Upper lobe of left lung (tissue), 4 donors: Measurements from ENCODE around the gene SDK2.

ENCODE experiments used
- POLR2A ChIP-seq, 4 donors: fragments of 450-650 bp; IDR thresholded peaks; one replicate each; pipeline ENCODE4 v1.5.1; 2016 to 2017; ENCODE audit warnings: antibody characterized with exemption in 4 of 4, mild to moderate bottlenecking in 2 of 4
- POLR2AphosphoS5 ChIP-seq, 2 donors: sonication (generic); formaldehyde crosslinking; IDR thresholded peaks; one replicate each; pipeline ENCODE4 v1.5.1; 2017; ENCODE audit warnings: antibody characterized with exemption in 2 of 2
- TF ChIP-seq, protein P1 (sequence below), 6 experiments: fragments of 450-650 bp in 4 of 6; fragments of 200-600 bp in 2 of 6; sonication (generic) in 2 of 6; IDR thresholded peaks; one replicate each; pipeline ENCODE4 v1.5.1; 2016 to 2019; ENCODE audit warnings: antibody characterized with exemption in 6 of 6

DNA sequence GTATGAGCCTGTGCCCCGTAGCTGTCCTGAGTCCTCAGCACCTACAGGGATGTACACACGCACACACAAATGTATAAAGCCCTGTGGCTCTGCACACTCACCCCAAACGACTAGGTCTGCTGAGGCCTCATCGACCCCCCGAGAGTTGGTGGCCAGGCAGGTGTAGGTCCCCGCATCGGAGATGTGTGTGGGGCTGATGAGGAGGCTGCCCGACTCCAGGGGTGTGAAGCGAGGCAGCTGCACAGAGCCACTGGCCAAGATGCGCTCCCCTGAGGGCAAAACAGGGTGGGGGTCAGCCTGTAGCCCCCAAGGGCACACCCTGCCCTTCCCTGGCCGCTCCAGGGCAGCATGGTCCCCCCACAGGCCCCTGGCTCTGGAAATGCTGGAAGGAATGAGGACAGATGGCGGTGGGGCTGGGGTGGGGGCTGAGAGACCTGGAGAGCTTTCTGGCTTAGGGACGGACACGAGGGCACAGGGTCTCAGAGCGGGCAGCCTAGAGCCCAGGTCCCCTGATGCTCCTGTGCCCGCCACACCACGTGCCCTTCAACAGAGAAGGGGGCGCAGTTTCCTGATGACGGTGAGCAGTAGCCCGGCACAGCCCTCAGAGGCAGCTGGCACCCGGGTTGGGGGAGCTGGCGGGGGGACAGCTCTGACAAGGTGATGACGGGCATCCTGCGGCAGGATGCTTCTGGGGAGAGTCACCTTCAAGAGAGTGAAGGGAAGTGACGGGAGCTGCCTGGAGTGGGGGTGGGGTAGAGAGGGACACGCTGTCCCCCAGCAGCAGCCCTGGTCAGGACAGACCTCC is 212.6 kb downstream of the SDK2 start:
- TF ChIP-seq, protein P1, sequence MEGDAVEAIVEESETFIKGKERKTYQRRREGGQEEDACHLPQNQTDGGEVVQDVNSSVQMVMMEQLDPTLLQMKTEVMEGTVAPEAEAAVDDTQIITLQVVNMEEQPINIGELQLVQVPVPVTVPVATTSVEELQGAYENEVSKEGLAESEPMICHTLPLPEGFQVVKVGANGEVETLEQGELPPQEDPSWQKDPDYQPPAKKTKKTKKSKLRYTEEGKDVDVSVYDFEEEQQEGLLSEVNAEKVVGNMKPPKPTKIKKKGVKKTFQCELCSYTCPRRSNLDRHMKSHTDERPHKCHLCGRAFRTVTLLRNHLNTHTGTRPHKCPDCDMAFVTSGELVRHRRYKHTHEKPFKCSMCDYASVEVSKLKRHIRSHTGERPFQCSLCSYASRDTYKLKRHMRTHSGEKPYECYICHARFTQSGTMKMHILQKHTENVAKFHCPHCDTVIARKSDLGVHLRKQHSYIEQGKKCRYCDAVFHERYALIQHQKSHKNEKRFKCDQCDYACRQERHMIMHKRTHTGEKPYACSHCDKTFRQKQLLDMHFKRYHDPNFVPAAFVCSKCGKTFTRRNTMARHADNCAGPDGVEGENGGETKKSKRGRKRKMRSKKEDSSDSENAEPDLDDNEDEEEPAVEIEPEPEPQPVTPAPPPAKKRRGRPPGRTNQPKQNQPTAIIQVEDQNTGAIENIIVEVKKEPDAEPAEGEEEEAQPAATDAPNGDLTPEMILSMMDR (IDR thresholded peaks at IDR 0.05): no peak
- no peak for TF ChIP-seq POLR2A (IDR thresholded peaks at IDR 0.05)
- TF ChIP-seq POLR2AphosphoS5 (IDR thresholded peaks at IDR 0.05): no peak
